Adipocyte (in vitro differentiated cells): ENCODE results near the gene MGLL.

Experiments
- DNase-seq: peaks from one replicate; pipeline ENCODE4 v3.0.0-alpha.2; 2015; ENCODE audit warnings: low read depth
- H3K27me3 ChIP-seq: replicated peaks from 2 replicates; pipeline ENCODE4 v1.7.0; 2013; ENCODE audit warnings: mild to moderate bottlenecking, low read length, moderate library complexity; ENCODE audit not compliant: control insufficient read depth, insufficient read depth
- H3K36me3 ChIP-seq: 2 replicates; pipeline ENCODE4 v1.7.0; 2013; ENCODE audit warnings: low read length, mild to moderate bottlenecking, moderate library complexity; ENCODE audit not compliant: control insufficient read depth, insufficient read depth, severe bottlenecking
- H3K4me1 ChIP-seq: 2 replicates; pipeline ENCODE4 v1.7.0; 2013; ENCODE audit warnings: mild to moderate bottlenecking, low read length, moderate library complexity; ENCODE audit not compliant: control insufficient read depth, insufficient read depth
- H3K4me3 ChIP-seq: 2 replicates; pipeline ENCODE4 v1.7.0; 2013; ENCODE audit warnings: mild to moderate bottlenecking, low read length, moderate library complexity
- H3K9ac ChIP-seq: 2 replicates; pipeline ENCODE4 v1.7.0; 2013; ENCODE audit warnings: mild to moderate bottlenecking, low read length, moderate library complexity
- H3K9me3 ChIP-seq: 2 replicates; pipeline ENCODE4 v1.7.0; 2013; ENCODE audit warnings: mild to moderate bottlenecking, low read length, moderate library complexity; ENCODE audit not compliant: control insufficient read depth

MGLL gene

DNA sequence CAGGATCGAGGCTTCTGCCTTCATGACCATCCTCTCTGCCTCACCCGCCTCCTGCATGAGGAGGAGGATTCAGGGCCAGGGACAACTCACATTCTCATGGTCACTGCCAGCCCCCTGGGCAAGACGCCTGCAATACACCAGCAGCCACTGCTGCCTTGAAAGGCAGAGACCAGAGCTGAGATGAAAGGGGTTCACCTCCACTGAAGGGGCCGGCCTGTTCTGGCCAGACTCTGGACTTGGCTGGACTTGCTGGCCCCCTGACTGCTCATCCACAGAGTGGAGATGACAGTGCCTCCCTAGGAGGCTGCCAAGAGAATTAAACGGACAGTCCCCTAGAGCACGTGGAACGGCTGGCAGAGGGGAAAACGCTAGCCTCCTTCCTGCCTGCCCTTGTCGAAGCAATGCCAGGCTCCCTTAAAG is 35.2 kb downstream of the MGLL start:
- Histone ChIP-seq H3K9me3 (no peaks in the 10 kb centered on the region), H3K36me3 (no peaks in the 10 kb centered on the region), H3K4me1 (peaks cover 53% of the 10 kb centered on the region), H3K4me3 (peak overlapping the region; percentile 15), H3K9ac (peak overlapping the region; percentile 42), H3K27me3 (no peaks in the 10 kb centered on the region)
- DNase-seq = no peak

DNA sequence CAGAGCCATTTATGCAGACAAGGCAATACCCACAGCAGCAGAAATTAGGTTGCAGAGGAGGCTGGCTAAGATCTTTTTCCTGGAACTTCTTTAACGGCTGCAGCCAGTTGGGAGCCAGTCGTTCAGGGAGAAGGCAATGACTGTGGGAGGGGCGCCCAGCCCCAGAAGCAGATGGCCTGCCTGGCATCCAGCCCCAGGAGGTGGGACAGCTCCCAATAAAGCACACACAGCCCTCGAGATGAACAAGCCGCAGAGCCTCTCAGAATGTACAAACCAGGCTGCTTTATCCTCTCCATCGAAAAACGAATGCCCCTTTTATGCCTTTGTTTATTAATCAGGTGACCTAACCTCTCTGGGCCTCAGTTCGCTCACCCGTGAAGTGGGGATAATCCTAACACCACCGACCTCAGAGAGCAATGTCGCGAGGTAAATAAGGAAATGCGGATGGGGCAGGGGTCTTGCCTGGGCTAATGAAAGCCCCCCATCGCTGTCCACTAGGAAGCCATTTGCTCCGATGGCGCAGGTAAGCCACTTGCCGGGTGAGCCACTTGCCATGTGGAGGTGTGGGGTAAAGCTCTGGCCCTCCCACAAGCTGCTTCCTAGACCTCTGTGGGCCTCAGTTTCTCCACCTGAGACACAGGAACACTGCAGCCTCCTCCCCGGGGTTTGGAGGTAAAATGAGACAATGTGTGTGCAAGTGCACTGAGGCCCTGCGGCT is 35.8 kb downstream of the MGLL start:
- peaks cover 58% of the 10 kb centered on the region for H3K4me1 ChIP-seq
- no peaks in the 10 kb centered on the region for H3K36me3 ChIP-seq
- H3K9ac ChIP-seq = peak overlapping the region; percentile 49
- DNase-seq = peak; percentile 45
- no peaks in the 10 kb centered on the region for H3K27me3 ChIP-seq
- H3K9me3 ChIP-seq = no peaks in the 10 kb centered on the region
- peak overlapping the region; percentile 15 for H3K4me3 ChIP-seq

- peaks cover 65% of the 10 kb centered on the region for H3K4me1 ChIP-seq
- no peak for DNase-seq
- no peaks in the 10 kb centered on the region for H3K27me3 ChIP-seq
- H3K9ac ChIP-seq = peak overlapping the region; percentile 30
- H3K36me3 ChIP-seq = no peaks in the 10 kb centered on the region
- no peak overlapping the region for H3K4me3 ChIP-seq
- no peaks in the 10 kb centered on the region for H3K9me3 ChIP-seq
These were observed 36.5 kb downstream of the MGLL start for GRCh38 chr3:127785711-127786265.

GRCh38 chr3:127784865-127785710 is 37.2 kb downstream of the MGLL start:
- DNase-seq = no peak
- no peak overlapping the region for H3K4me3 ChIP-seq
- H3K27me3 ChIP-seq = no peaks in the 10 kb centered on the region
- H3K9me3 ChIP-seq = no peaks in the 10 kb centered on the region
- no peaks in the 10 kb centered on the region for H3K36me3 ChIP-seq
- peaks cover 72% of the 10 kb centered on the region for H3K4me1 ChIP-seq
- peak overlapping the region; percentile 11 for H3K9ac ChIP-seq

GRCh38 chr3:127784283-127784682 is 38.0 kb downstream of the MGLL start:
- H3K36me3 ChIP-seq = no peaks in the 10 kb centered on the region
- peaks cover 72% of the 10 kb centered on the region for H3K4me1 ChIP-seq
- H3K27me3 ChIP-seq = no peaks in the 10 kb centered on the region
- DNase-seq = no peak
- H3K9me3 ChIP-seq = no peaks in the 10 kb centered on the region
- H3K4me3 ChIP-seq = no peak overlapping the region
- H3K9ac ChIP-seq = no peak overlapping the region

DNA sequence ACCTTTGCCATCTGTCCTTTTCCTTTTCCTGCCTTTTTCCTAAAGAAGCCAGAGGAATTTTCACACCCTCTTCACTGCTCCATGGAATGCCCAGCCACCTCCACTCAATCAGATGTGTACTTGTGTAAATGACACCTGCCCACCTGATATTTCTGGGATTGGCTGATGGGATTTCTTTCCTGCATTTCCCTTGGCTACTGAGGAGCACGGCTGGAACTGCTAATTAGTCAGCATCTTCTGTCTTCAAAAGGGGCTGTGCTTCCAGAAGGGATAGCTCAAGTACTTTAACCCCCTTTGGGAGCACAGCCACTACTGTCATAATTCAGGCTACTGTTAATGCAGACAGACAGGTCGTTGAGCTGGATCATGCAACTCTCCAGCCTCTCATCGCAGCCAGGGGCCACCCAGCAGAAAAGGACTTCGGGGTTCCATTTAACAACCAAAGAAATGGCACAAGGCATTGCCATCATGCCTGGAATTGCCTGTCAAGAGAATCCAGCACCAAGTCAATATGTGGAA is 38.6 kb downstream of the MGLL start:
- Histone ChIP-seq H3K4me3 (no peak overlapping the region), H3K27me3 (no peaks in the 10 kb centered on the region), H3K36me3 (no peaks in the 10 kb centered on the region), H3K9ac (no peak overlapping the region), H3K4me1 (peaks cover 66% of the 10 kb centered on the region), H3K9me3 (no peaks in the 10 kb centered on the region)
- no peak for DNase-seq

DNA sequence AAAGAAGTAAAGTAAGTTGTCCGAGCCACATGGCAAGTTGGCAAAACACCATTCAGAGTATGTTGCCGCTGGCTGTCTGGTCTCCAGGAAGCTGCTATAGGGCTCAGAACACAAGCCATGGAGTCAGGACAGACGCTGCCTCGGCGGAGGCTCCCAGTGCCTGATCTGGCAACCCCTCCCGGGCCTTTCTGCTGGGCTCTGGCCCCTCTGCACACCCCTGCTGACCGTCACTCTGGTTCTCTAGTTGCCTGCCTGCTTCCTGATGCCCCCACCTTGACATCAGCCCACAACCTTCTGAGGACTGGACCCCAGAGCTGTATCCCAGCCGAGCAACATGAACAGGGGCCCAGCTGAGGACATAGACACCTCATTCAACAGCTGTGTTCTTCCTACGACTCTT is 39.1 kb downstream of the MGLL start:
- Histone ChIP-seq H3K27me3 (no peaks in the 10 kb centered on the region), H3K36me3 (no peaks in the 10 kb centered on the region), H3K4me1 (peaks cover 61% of the 10 kb centered on the region), H3K4me3 (no peak overlapping the region), H3K9ac (no peak overlapping the region), H3K9me3 (no peaks in the 10 kb centered on the region)
- DNase-seq = no peak

GRCh38 chr3:127781411-127782001 is 40.8 kb downstream of the MGLL start:
- Histone ChIP-seq H3K4me3 (peak overlapping the region; percentile 59), H3K4me1 (peaks cover 44% of the 10 kb centered on the region), H3K36me3 (peaks cover 12% of the 10 kb centered on the region), H3K9ac (peak overlapping the region; percentile 69), H3K27me3 (no peaks in the 10 kb centered on the region), H3K9me3 (peaks cover 7% of the 10 kb centered on the region)
- peak; percentile 97 for DNase-seq

DNA sequence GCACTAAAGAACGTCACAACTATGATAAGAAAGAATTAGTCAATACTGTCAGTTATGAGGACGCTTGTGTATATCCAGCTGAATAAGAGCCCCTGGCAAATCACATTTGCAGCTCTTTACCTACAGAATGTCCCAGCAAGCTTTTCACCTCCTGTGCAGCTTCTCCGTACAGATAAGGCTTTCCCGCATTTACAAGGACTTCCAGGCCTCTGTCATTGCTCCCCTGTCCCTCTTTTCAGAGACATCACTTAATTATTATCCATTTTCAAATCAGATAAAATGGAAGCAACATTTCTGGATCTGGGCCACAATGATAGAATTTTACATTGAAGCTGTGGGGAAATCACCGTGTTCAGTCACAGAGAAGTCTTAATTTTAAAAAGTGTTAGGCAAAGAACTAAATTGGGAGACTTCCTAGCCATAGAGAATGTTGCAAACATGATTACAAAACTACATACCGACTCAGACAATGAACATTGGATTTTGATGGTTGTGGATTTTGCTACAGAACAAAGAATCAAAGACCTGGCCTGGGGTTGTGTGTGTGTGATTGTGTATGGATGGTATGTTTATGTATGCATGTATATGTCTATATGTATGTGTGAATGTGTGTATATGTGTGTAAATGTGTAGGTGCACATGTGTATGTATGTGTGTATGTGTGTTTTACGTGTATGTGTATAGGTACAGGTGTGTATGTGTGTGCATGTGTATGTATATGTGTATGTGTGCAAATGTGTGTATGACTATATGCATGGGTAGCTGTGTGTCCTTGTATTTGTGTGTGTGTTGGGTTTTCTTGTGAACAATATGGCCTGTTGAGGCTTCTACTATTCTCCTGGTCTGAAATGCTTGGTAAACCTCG is 41.5 kb downstream of the MGLL start:
- H3K36me3 ChIP-seq = peaks cover 12% of the 10 kb centered on the region
- peak; percentile 52 for DNase-seq
- H3K9me3 ChIP-seq = peaks cover 7% of the 10 kb centered on the region
- H3K4me3 ChIP-seq = peak overlapping the region; percentile 59
- no peaks in the 10 kb centered on the region for H3K27me3 ChIP-seq
- peaks cover 44% of the 10 kb centered on the region for H3K4me1 ChIP-seq
- peak overlapping the region; percentile 69 for H3K9ac ChIP-seq

- H3K9ac ChIP-seq = no peak overlapping the region
- no peak overlapping the region for H3K4me3 ChIP-seq
- peaks cover 12% of the 10 kb centered on the region for H3K36me3 ChIP-seq
- DNase-seq = no peak
- H3K4me1 ChIP-seq = peaks cover 44% of the 10 kb centered on the region
- peaks cover 7% of the 10 kb centered on the region for H3K9me3 ChIP-seq
- H3K27me3 ChIP-seq = no peaks in the 10 kb centered on the region
These were observed 42.6 kb downstream of the MGLL start for GRCh38 chr3:127779747-127780146.
